GM21825 (cell line): ENCODE measurements around the gene GSTA1.
"Not testable (repeated sequence)": the region's sequence is repeated elsewhere in the genome, so short reads cannot be mapped to it uniquely, and the experiment has no call there.

Source experiments
- ATAC-seq: cut with Tn5 transposase; IDR thresholded peaks from one replicate; pipeline ENCODE4 v1.9.1; 2021; ENCODE audit warnings: mild to moderate bottlenecking, moderate library complexity; ENCODE audit not compliant: unreplicated experiment

Gene GSTA1

GRCh38 chr6:52809777-52810176 is 6.2 kb upstream of the GSTA1 start:
- ATAC-seq: not testable (repeated sequence)

- ATAC-seq: no peak
These were observed 5.0 kb upstream of the GSTA1 start for GRCh38 chr6:52808660-52809059.

- no peak for ATAC-seq
These were observed 810 bp downstream of the GSTA1 start for GRCh38 chr6:52802806-52803205.

- ATAC-seq: no peak
These were observed 2.3 kb downstream of the GSTA1 start for GRCh38 chr6:52801188-52801841.

- ATAC-seq: not testable (repeated sequence)
These were observed 4.3 kb downstream of the GSTA1 start for GRCh38 chr6:52799272-52799671.

- ATAC-seq: not testable (repeated sequence)
These were observed 9.2 kb downstream of the GSTA1 start for GRCh38 chr6:52794366-52794765.

GRCh38 chr6:52790861-52791260 is 12.8 kb downstream of the GSTA1 start:
- ATAC-seq: no peak

- ATAC-seq: not testable (repeated sequence)
These were observed 14.0 kb downstream of the GSTA1 start for GRCh38 chr6:52789658-52790057.

GRCh38 chr6:52788478-52788877 is 15.1 kb downstream of the GSTA1 start:
- no peak for ATAC-seq

- ATAC-seq: no peak
These were observed 15.7 kb downstream of the GSTA1 start for GRCh38 chr6:52787917-52788316.

- ATAC-seq: no peak
These were observed 17.2 kb downstream of the GSTA1 start for GRCh38 chr6:52786249-52786956.

GRCh38 chr6:52782696-52783274 is 20.8 kb downstream of the GSTA1 start:
- ATAC-seq: not testable (repeated sequence)

- ATAC-seq: not testable (repeated sequence)
These were observed 21.4 kb downstream of the GSTA1 start for GRCh38 chr6:52782209-52782608.

- no peak for ATAC-seq
These were observed 24.4 kb downstream of the GSTA1 start for GRCh38 chr6:52779237-52779636.

- ATAC-seq: not testable (repeated sequence)
These were observed 26.8 kb downstream of the GSTA1 start for GRCh38 chr6:52776711-52777351.

GRCh38 chr6:52769399-52769798 is 34.2 kb downstream of the GSTA1 start:
- ATAC-seq: not testable (repeated sequence)

GRCh38 chr6:52767658-52768057 is 36.0 kb downstream of the GSTA1 start:
- ATAC-seq: not testable (repeated sequence)

- ATAC-seq: not testable (repeated sequence)
These were observed 40.2 kb downstream of the GSTA1 start, which contains the start of gene GSTA2 for GRCh38 chr6:52763322-52763916. Gene GSTA2, minus strand, starts transcription at chr6:52763475. Its CDS starts 5,528 bp downstream, at chr6:52757947.

- not testable (repeated sequence) for ATAC-seq
These were observed 41.7 kb downstream of the GSTA1 start for GRCh38 chr6:52761673-52762491.

- ATAC-seq: no peak
These were observed 43.4 kb downstream of the GSTA1 start for GRCh38 chr6:52760105-52760765.
